ENCODE data around the gene DECR2. TPM values are rescaled to one million over a fixed set of nuclear protein-coding genes. Genes with fewer than 3 reads are reported as not detected.

The DECR2 gene
- total RNA-seq, 1 experiment from 2014 or later, result 17.1 TPM

- POLR2A ChIA-PET, result no interaction called here
- Histone ChIP-seq H3K27ac (ENCODE audit: low read depth, low read length) (no peak overlapping the region), H3K27me3 (ENCODE audit: insufficient read depth, low read length) (no peaks in the 10 kb centered on the region), H3K9me2 (ENCODE audit: insufficient read depth) (no peaks in the 10 kb centered on the region), H3K4me2 (ENCODE audit: low read length) (no peak overlapping the region), H3K36me3 (ENCODE audit: control insufficient read depth in 1 of 2, insufficient read depth in 2 of 2, low read length in 2 of 2) (no peaks in the 10 kb centered on the region), H3K79me2 (ENCODE audit: insufficient read depth, low read length) (no peaks in the 10 kb centered on the region), H2AFZ (ENCODE audit: low read depth, low read length, poor library complexity, severe bottlenecking) (no peak overlapping the region), H3K4me3 (replicated peaks in 1 of 2; ENCODE audit: low read depth in 1 of 2, low read length in 2 of 2) (no peak overlapping the region), H3K4me1 (ENCODE audit: control insufficient read depth in 1 of 2, insufficient read depth in 2 of 2, low read length in 2 of 2) (peaks cover 0 to 7% of the 10 kb centered on the region in 2 experiments; a peak in 1 of 4 replicates), H4K20me1 (ENCODE audit: insufficient read depth) (no peaks in the 10 kb centered on the region), H3K9ac (ENCODE audit: low read length) (no peak overlapping the region), H3K9me3 (ENCODE audit: control insufficient read depth in 1 of 2, insufficient read depth in 1 of 2, low read depth in 1 of 2, low read length in 2 of 2) (no peaks in the 10 kb centered on the region)
- intact Hi-C loops (cut with micrococcal nuclease), result no loop called here
- RAD21 ChIA-PET (ENCODE audit: low non-redundant PET in 1 of 2, low total read pairs in 2 of 2, uncharacterized antibody in 2 of 2, unreplicated experiment in 2 of 2), result no interaction called here
- DNase-seq (ENCODE audit: low read depth, low spot score), result no peak
- no TSS peak for BruUV-seq (replicated peaks)
- CTCF ChIA-PET, result no interaction called here
- no peak for TF ChIP-seq TCF7L2 (IDR thresholded peaks at IDR 0.05; ENCODE audit: borderline replicate concordance, extremely low read depth, insufficient read depth, insufficient read length)
- no peak for TF ChIP-seq MAX (IDR thresholded peaks at IDR 0.05)
- no peak for TF ChIP-seq CBX3 (IDR thresholded peaks at IDR 0.05; ENCODE audit: low read depth)
- TF ChIP-seq JUND (IDR thresholded peaks at IDR 0.05), result no peak
- no peak for ATAC-seq
Observed at GRCh38 chr16:404971-405486, 3.3 kb downstream of the DECR2 start.

- H3K36me3 ChIP-seq (ENCODE audit: control insufficient read depth in 1 of 2, insufficient read depth in 2 of 2, low read length in 2 of 2), result no peaks in the 10 kb centered on the region
- H3K4me3 ChIP-seq (replicated peaks in 1 of 2; ENCODE audit: low read depth in 1 of 2, low read length in 2 of 2), result no peak overlapping the region
- intact Hi-C loops (cut with micrococcal nuclease), result no loop called here
- DNase-seq (ENCODE audit: low read depth, low spot score) (no peak), ATAC-seq (no peak)
- ChIA-PET RAD21 (ENCODE audit: low non-redundant PET in 1 of 2, low total read pairs in 2 of 2, uncharacterized antibody in 2 of 2, unreplicated experiment in 2 of 2) (no interaction called here), CTCF (no interaction called here), POLR2A (no interaction called here)
- no peaks in the 10 kb centered on the region for H4K20me1 ChIP-seq (ENCODE audit: insufficient read depth)
- no peak overlapping the region for H3K27ac ChIP-seq (ENCODE audit: low read depth, low read length)
- no peaks in the 10 kb centered on the region for H3K27me3 ChIP-seq (ENCODE audit: insufficient read depth, low read length)
- no peaks in the 10 kb centered on the region for H3K4me1 ChIP-seq (ENCODE audit: control insufficient read depth in 1 of 2, insufficient read depth in 2 of 2, low read length in 2 of 2)
- no peak overlapping the region for H2AFZ ChIP-seq (ENCODE audit: low read depth, low read length, poor library complexity, severe bottlenecking)
- H3K9ac ChIP-seq (ENCODE audit: low read length), result no peak overlapping the region
- BruUV-seq (replicated peaks), result no TSS peak
- no peak for TF ChIP-seq JUND (IDR thresholded peaks at IDR 0.05)
- TF ChIP-seq EZH2 (IDR thresholded peaks at IDR 0.05), result no peak
- TF ChIP-seq POLR2A (IDR thresholded peaks at IDR 0.05; ENCODE audit: borderline replicate concordance, extremely low read depth, insufficient read depth, insufficient read length), result no peak
- no peak for TF ChIP-seq TCF7L2 (IDR thresholded peaks at IDR 0.05; ENCODE audit: borderline replicate concordance, extremely low read depth, insufficient read depth, insufficient read length)
- TF ChIP-seq ZFX (IDR thresholded peaks at IDR 0.05), result no peak
- no peak for TF ChIP-seq MAX (IDR thresholded peaks at IDR 0.05)
- no peak for TF ChIP-seq EZH2phosphoT487 (IDR thresholded peaks at IDR 0.05; ENCODE audit: borderline replicate concordance)
- no peak for TF ChIP-seq FOSL1 (IDR thresholded peaks at IDR 0.05; ENCODE audit: low read depth)
- no peak for TF ChIP-seq RAD21 (IDR thresholded peaks at IDR 0.05; ENCODE audit: low read depth)
- no peak for TF ChIP-seq SP1 (IDR thresholded peaks at IDR 0.05; ENCODE audit: low read depth)
- no peak for TF ChIP-seq ATF3 (IDR thresholded peaks at IDR 0.05)
- TF ChIP-seq CEBPB (IDR thresholded peaks at IDR 0.05; ENCODE audit: low read depth), result no peak
- TF ChIP-seq SIN3A (IDR thresholded peaks at IDR 0.05; ENCODE audit: low read depth), result no peak
- TF ChIP-seq EGR1 (IDR thresholded peaks at IDR 0.05; ENCODE audit: low read depth), result no peak
- H3K9me3 ChIP-seq (ENCODE audit: control insufficient read depth in 1 of 2, insufficient read depth in 1 of 2, low read depth in 1 of 2, low read length in 2 of 2), result no peaks in the 10 kb centered on the region
- no peaks in the 10 kb centered on the region for H3K9me2 ChIP-seq (ENCODE audit: insufficient read depth)
- no peaks in the 10 kb centered on the region for H3K79me2 ChIP-seq (ENCODE audit: insufficient read depth, low read length)
- H3K4me2 ChIP-seq (ENCODE audit: low read length), result no peak overlapping the region
Observed at GRCh38 chr16:405548-406506, 4.1 kb downstream of the DECR2 start.
